Osteocyte (in vitro differentiated cells): ENCODE results near the gene SLC22A3. TPM values are rescaled to one million over a fixed set of nuclear protein-coding genes. Genes with fewer than 3 reads are reported as not detected.
"Not testable (repeated sequence)": the region's sequence is repeated elsewhere in the genome, so short reads cannot be mapped to it uniquely, and the experiment has no call there.

ENCODE experiments used
- DNase-seq: peaks from one replicate; pipeline ENCODE4 v3.0.0; 2021; ENCODE audit warnings: mixed read lengths; ENCODE audit not compliant: unreplicated experiment; ENCODE audit errors: extremely low spot score
- H3K27ac Mint-ChIP-seq: one replicate; pipeline ENCODE4 v1.8.0; 2021; ENCODE audit warnings: mild to moderate bottlenecking, mixed read lengths; ENCODE audit not compliant: unreplicated experiment
- H3K27me3 Mint-ChIP-seq: one replicate; pipeline ENCODE4 v1.8.0; 2021; ENCODE audit warnings: mixed read lengths; ENCODE audit not compliant: unreplicated experiment
- H3K36me3 Mint-ChIP-seq: one replicate; pipeline ENCODE4 v1.8.0; 2021; ENCODE audit warnings: mixed read lengths; ENCODE audit not compliant: unreplicated experiment
- H3K4me1 Mint-ChIP-seq: one replicate; pipeline ENCODE4 v1.8.0; 2021; ENCODE audit warnings: mixed read lengths; ENCODE audit not compliant: unreplicated experiment
- H3K4me3 Mint-ChIP-seq: one replicate; pipeline ENCODE4 v1.8.0; 2021; ENCODE audit warnings: mild to moderate bottlenecking, moderate library complexity, mixed read lengths; ENCODE audit not compliant: unreplicated experiment
- H3K9me3 Mint-ChIP-seq: one replicate; pipeline ENCODE4 v1.8.0; 2021; ENCODE audit warnings: mixed read lengths; ENCODE audit not compliant: unreplicated experiment
- total RNA-seq: library from RNA; stranded (reverse); gene quantifications from 2 replicates; pipeline ENCODE4 v1.2.1, GENCODE V29; 2021
- TF ChIP-seq, protein P1 (sequence below): fragments of 200-600 bp; sonication (generic); IDR thresholded peaks from 2 replicates; pipeline ENCODE4 v1.5.0; 2021; ENCODE audit warnings: antibody characterized with exemption, mild to moderate bottlenecking, moderate library complexity

SLC22A3 gene
- total RNA-seq, 1 donor from 2014 or later, result not detected

DNA sequence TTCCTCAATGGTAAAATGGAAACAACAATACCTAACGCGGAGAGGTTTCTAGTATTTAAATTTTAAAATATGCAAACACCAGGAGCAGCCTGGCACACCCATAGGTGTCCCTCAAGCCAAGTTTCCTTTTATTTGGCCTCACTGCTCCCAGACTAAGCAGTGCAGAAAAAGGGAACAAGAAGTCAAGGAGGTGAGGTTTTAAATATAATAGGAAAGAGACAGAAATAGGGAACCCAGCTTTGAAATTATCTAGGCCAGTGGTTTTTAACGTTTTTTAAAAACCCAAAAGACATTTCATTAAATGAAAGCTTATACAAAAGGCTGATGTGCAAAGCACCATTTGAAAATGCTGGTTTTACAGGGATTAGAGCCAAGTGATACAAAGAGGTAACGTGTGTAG lies 109.6 kb downstream of the SLC22A3 start:
- no peak overlapping the region for H3K4me3 Mint-ChIP-seq
- DNase-seq, result no peak
- TF ChIP-seq, protein P1, sequence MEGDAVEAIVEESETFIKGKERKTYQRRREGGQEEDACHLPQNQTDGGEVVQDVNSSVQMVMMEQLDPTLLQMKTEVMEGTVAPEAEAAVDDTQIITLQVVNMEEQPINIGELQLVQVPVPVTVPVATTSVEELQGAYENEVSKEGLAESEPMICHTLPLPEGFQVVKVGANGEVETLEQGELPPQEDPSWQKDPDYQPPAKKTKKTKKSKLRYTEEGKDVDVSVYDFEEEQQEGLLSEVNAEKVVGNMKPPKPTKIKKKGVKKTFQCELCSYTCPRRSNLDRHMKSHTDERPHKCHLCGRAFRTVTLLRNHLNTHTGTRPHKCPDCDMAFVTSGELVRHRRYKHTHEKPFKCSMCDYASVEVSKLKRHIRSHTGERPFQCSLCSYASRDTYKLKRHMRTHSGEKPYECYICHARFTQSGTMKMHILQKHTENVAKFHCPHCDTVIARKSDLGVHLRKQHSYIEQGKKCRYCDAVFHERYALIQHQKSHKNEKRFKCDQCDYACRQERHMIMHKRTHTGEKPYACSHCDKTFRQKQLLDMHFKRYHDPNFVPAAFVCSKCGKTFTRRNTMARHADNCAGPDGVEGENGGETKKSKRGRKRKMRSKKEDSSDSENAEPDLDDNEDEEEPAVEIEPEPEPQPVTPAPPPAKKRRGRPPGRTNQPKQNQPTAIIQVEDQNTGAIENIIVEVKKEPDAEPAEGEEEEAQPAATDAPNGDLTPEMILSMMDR, result no peak
- H3K27ac Mint-ChIP-seq, result no peak overlapping the region
- no peaks in the 10 kb centered on the region for H3K9me3 Mint-ChIP-seq
- peaks cover 17% of the 10 kb centered on the region for H3K4me1 Mint-ChIP-seq
- H3K27me3 Mint-ChIP-seq, result peaks cover 3% of the 10 kb centered on the region
- no peaks in the 10 kb centered on the region for H3K36me3 Mint-ChIP-seq

DNA sequence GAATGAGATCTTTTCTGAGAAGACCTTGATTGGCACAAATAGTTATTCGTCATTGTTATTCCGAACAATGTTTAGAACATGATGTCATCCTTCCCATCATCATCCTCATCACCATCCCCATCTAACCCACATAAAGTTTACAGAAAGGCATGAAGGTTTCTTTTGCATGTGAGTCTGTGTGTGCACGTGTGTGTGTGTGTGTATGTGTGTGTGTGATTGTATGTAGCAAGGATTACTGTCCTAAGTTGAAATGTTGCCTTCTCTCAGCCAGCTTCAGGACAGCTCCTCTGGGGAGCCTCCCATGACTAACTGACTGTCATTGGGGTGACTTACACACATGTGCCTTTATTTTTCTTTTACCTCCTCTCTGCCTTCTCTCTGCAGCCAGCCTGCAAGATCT lies 113.5 kb downstream of the SLC22A3 start:
- no peak for DNase-seq
- no peak overlapping the region for H3K4me3 Mint-ChIP-seq
- no peaks in the 10 kb centered on the region for H3K36me3 Mint-ChIP-seq
- TF ChIP-seq, protein P1, result no peak
- no peaks in the 10 kb centered on the region for H3K9me3 Mint-ChIP-seq
- no peak overlapping the region for H3K27ac Mint-ChIP-seq
- H3K27me3 Mint-ChIP-seq, result no peaks in the 10 kb centered on the region
- peaks cover 14% of the 10 kb centered on the region for H3K4me1 Mint-ChIP-seq

DNA sequence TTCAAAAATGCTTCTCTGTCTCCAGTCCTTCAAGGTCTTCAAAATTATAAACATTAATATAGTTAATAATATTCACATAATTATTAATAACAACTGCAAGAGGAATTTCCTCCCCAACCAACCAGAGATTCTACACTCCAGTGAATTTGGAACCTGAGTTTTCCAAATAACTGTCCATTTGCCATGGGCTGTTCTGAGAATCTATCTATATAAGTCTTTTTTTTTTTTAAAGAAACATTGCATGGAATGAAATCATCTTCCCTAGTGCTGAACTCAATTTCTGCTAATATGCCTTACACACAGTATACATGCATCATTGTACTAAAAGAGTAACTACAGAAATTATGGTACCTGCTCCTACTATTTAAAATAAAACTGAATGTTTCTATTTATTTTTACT lies 113.9 kb downstream of the SLC22A3 start:
- Mint-ChIP-seq H3K4me3 (no peak overlapping the region), H3K27ac (no peak overlapping the region)
- TF ChIP-seq, protein P1, result no peak

DNA sequence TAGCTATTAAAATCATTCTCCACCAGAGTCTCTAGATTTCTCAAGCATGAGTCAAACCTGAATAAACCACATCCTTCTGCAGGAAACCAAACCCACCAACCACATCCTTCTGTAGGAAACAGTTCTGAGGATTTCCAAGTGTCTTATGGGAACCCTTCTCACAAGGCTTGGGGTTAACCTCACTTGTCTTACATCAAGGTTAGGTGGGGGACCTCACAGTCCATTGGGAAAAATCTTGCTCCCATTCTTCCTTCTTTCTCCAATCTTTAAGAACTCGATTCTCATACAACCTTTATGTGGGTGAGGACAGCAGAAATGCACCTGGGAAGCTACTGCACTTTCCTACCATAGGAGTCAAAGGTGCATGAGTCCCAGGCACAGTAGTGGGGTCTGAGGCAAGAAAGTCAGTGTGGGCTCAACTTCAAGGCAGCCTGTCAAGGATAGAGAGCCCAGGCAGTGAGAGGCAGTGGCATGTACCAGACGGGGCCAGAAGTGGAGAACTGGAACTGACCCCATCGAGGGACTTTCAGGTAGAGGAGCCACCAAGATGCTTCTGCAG lies 114.5 kb downstream of the SLC22A3 start:
- peak overlapping the region; percentile 14 for H3K27ac Mint-ChIP-seq
- H3K27me3 Mint-ChIP-seq, result no peaks in the 10 kb centered on the region
- no peaks in the 10 kb centered on the region for H3K36me3 Mint-ChIP-seq
- peaks cover 14% of the 10 kb centered on the region for H3K4me1 Mint-ChIP-seq
- no peak for DNase-seq
- no peak overlapping the region for H3K4me3 Mint-ChIP-seq
- TF ChIP-seq, protein P1, result no peak
- no peaks in the 10 kb centered on the region for H3K9me3 Mint-ChIP-seq

More for the DNA sequence above, 113.9 kb downstream of the SLC22A3 start:
- no peaks in the 10 kb centered on the region for H3K9me3 Mint-ChIP-seq
- no peaks in the 10 kb centered on the region for H3K36me3 Mint-ChIP-seq
- H3K27me3 Mint-ChIP-seq, result no peaks in the 10 kb centered on the region
- no peak for DNase-seq
- H3K4me1 Mint-ChIP-seq, result peaks cover 14% of the 10 kb centered on the region

DNA sequence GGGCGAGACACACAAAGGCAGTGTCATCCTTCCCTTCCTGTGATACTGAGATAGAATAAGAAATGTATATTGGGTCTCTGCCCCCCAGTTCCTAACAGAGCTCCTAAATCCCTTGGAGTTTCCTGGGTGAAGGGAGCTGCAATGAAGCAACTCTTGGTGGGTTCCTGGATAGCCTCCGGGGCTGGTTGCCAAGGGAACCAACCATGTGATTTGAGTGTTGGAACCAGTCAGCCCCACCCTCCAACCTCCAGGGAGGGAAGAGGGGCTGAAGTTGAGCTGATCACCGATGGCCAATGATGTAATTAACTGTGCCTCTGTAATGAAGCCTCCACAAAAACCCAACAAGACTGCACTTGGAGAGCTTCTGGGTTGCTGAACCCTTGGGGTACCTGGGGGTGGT lies 116.6 kb downstream of the SLC22A3 start:
- H3K4me1 Mint-ChIP-seq, result peaks cover 14% of the 10 kb centered on the region
- no peaks in the 10 kb centered on the region for H3K36me3 Mint-ChIP-seq
- no peaks in the 10 kb centered on the region for H3K27me3 Mint-ChIP-seq
- no peak overlapping the region for H3K4me3 Mint-ChIP-seq
- H3K27ac Mint-ChIP-seq, result no peak overlapping the region
- DNase-seq, result no peak
- TF ChIP-seq, protein P1, result no peak
- no peaks in the 10 kb centered on the region for H3K9me3 Mint-ChIP-seq

DNA sequence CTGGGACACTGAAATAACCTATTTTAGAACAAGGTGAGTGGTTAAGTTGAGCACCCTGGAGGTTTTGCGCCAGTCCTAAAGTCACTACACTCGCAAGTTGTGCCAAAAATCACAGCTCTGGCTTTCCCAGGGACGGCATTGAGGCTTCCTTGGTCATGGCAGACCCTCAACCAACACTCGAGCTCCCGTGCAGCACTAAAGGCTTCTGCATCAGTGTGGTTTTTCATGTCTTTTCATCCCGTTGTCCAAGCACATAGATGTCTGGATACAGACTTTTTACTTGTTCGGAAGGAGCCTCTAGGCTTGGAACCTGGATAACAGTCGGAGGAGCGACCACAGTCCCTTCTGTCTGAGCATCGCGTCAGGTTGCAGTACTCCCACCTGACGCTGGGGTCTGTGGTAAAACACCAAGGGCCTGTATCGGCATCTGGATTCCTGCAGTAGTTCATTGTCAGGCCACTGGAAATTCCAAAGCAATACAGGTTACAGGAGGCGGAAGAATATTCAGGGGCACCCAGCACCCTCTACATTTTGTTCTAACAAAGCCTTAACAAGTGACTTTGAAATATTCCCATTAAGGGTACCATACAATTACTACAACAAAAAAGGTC lies 119.2 kb downstream of the SLC22A3 start:
- DNase-seq, H3K27ac Mint-ChIP-seq, H3K4me1 Mint-ChIP-seq, H3K4me3 Mint-ChIP-seq, H3K9me3 Mint-ChIP-seq, H3K27me3 Mint-ChIP-seq, H3K36me3 Mint-ChIP-seq: not testable (repeated sequence)
